ENCODE results near the gene CLCC1. TPM values are rescaled to one million over a fixed set of nuclear protein-coding genes. Genes with fewer than 3 reads are reported as not detected.

CLCC1 gene
- total RNA-seq, 1 donor from 2014 or later = 29.1 TPM

Other genes with a start within 250 kb of the CLCC1 start
- gene STXBP3, start 216.8 kb downstream of the CLCC1 start, total RNA-seq = 63.6 and 66.0 TPM in 2 replicates
- 0.34 TPM in 1 of 2 replicates, not detected in the other for gene AKNAD1, start 106.4 kb downstream of the CLCC1 start, total RNA-seq
- 12.1 and 28.7 TPM in 2 replicates for gene GPSM2, start 86.5 kb downstream of the CLCC1 start, total RNA-seq
- 21.6 and 22.2 TPM in 2 replicates for gene WDR47, start 78.6 kb upstream of the CLCC1 start, total RNA-seq
- 94.8 and 99.2 TPM in 2 replicates for gene TAF13, start 112.5 kb upstream of the CLCC1 start, total RNA-seq
- gene TMEM167B, start 127.3 kb upstream of the CLCC1 start, total RNA-seq = 20.3 and 23.9 TPM in 2 replicates
- under 0.01 and 0.37 TPM in 2 replicates for gene ELAPOR1, start 150.6 kb upstream of the CLCC1 start, total RNA-seq